Naive thymus-derived CD8-positive, alpha-beta T cell (primary cell): ENCODE data around the gene PEX10. TPM values are rescaled to one million over a fixed set of nuclear protein-coding genes. Genes with fewer than 3 reads are reported as not detected.

Experiments
- ATAC-seq, 2 donors: fragments of 150-1000 bp; cut with Tn5 transposase in 1 of 2; sonication (Bioruptor Pico), chemical (Tn5 transposase) in 1 of 2; 1 replicate in 1 of 2; 2 replicates in 1 of 2; pipeline ENCODE4 v1.10.0; 2021; ENCODE audit warnings: mild to moderate bottlenecking in 2 of 2, moderate library complexity in 2 of 2
- POLR2A ChIA-PET: fragments of 350-600 bp; sonication (Branson Sonifier 250); formaldehyde crosslinking; loops from one replicate; lab custom pipeline; 2021; ENCODE audit warnings: antibody characterized with exemption; lab: Charles Lee
- DNase-seq, 10 donors: peaks; one replicate each; pipeline versions ENCODE4 v3.0.0 to v3.0.0-alpha.2; 2020 to 2022
- H3K27ac Mint-ChIP-seq, 10 donors: one replicate each; pipeline ENCODE4 v1.8.0; 2020 to 2022; ENCODE audit warnings: mild to moderate bottlenecking in 10 of 10, mixed read lengths in 10 of 10, moderate library complexity in 4 of 10, inconsistent platforms in 1 of 10
- H3K27me3 Mint-ChIP-seq, 5 donors: one replicate each; pipeline ENCODE4 v1.8.0; 2021 to 2022; ENCODE audit warnings: mixed read lengths in 5 of 5
- H3K36me3 Mint-ChIP-seq, 3 donors: one replicate each; pipeline ENCODE4 v1.8.0; 2020 to 2022; ENCODE audit warnings: mixed read lengths in 3 of 3, mild to moderate bottlenecking in 2 of 3, inconsistent platforms in 1 of 3
- H3K4me1 Mint-ChIP-seq, 4 donors: one replicate each; pipeline ENCODE4 v1.8.0; 2021 to 2022; ENCODE audit warnings: mixed read lengths in 4 of 4
- H3K4me3 Mint-ChIP-seq, 10 donors: one replicate each; pipeline ENCODE4 v1.8.0; 2020 to 2022; ENCODE audit warnings: mild to moderate bottlenecking in 10 of 10, mixed read lengths in 10 of 10, moderate library complexity in 6 of 10, inconsistent platforms in 1 of 10
- H3K9me3 Mint-ChIP-seq, 9 donors: one replicate each; pipeline ENCODE4 v1.8.0; 2020 to 2022; ENCODE audit warnings: mixed read lengths in 9 of 9, mild to moderate bottlenecking in 3 of 9, inconsistent platforms in 1 of 9, moderate library complexity in 1 of 9
- polyA plus RNA-seq, 3 donors: library from polyadenylated mRNA; unstranded; fragments of 300-500 nt; fragmentation: Illumina TruSeq; gene quantifications; one replicate each; pipeline ENCODE4 v1.2.3, GENCODE V29; 2021
- total RNA-seq, 8 experiments: library from RNA in 2 of 8; stranded (reverse) in 2 of 8; gene quantifications; one replicate each; pipeline ENCODE4 v1.2.3 and lab custom pipeline; 2021 to 2026

Gene PEX10
- total and polyA plus RNA-seq, 5 experiments from 2014 or later: 7.5 to 20.1 (median 10.4) TPM

DNA sequence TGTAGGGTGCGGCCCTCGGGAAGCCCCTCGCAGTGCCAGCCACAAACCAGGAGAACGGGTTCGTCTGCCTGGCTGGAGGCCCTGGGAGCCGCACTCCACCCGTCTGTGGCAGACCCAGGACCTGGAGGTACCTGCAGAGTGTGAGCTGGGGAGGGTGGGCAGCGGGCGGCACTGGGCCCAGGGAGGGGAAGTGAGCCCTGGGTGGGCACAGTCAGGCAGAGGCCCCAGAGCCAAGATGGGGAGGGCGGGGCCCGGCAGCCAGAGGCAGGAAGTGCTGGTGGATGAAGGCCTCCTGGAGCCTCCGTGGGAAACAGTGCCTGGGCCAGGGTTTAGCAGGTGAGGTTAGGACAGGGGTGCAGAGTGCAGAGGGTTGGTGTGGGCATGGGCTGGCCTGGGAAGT, 4.0 kb upstream of the PEX10 start:
- no peaks in the 10 kb centered on the region for H3K9me3 Mint-ChIP-seq
- POLR2A ChIA-PET: interaction anchor here (0.9 to 8.6 kb wide), 19 partner anchors 10 to 222 kb away, joined by 3 to 131 read pairs (median 7); partner anchors contain the start of genes FAAP20, MORN1, PANK4 and PRXL2B
- peaks cover 29 to 54% (median 40%) of the 10 kb centered on the region in 4 donors for H3K4me1 Mint-ChIP-seq
- peak overlapping the region; percentile 79 to 96 (median 92) for H3K27ac Mint-ChIP-seq
- DNase-seq (peak in 6 of 10 donors; percentile 18 to 43 (median 30)), ATAC-seq (peak in 1 of 2 donors; percentile 1)
- no peaks in the 10 kb centered on the region for H3K36me3 Mint-ChIP-seq
- no peaks in the 10 kb centered on the region for H3K27me3 Mint-ChIP-seq
- H3K4me3 Mint-ChIP-seq: peak overlapping the region; percentile 64 to 91 (median 85)

- Mint-ChIP-seq H3K9me3 (no peaks in the 10 kb centered on the region), H3K27ac (peak overlapping the region; percentile 86 to 96 (median 92)), H3K27me3 (no peaks in the 10 kb centered on the region), H3K36me3 (no peaks in the 10 kb centered on the region), H3K4me3 (peak overlapping the region; percentile 74 to 91 (median 86)), H3K4me1 (peaks cover 31 to 59% (median 42%) of the 10 kb centered on the region in 4 donors)
- ATAC-seq: peak; percentile 6 to 10
- DNase-seq: peak in 9 of 10 donors; percentile 18 to 77 (median 38)
- POLR2A ChIA-PET: interaction anchor here (0.6 to 8.6 kb wide), 21 partner anchors 10 to 219 kb away, joined by 3 to 131 read pairs (median 6); partner anchors contain the start of genes MORN1, PANK4, PRXL2B and RER1
These were observed 3.4 kb upstream of the PEX10 start for GRCh38 chr1:2415801-2416208.

DNA sequence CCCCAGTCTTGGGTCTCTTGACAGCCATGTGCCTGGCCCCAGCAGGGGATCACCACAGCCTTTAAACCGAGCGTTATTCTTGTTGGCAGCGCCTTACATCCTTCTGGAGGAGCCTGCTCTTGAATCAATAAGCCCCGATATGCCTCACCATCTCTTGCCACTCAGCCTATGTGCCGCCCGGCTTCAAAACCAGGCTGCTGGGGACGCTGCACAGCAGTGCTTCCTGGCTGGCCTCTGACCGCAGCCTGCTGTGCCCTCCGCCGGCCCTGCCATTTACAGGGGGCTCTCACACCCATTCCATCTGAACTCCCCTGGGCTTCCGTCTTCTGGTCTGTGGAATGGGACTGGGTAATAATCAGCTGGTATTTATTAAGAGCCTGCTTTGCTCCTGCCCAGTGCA, 3.0 kb upstream of the PEX10 start:
- no peaks in the 10 kb centered on the region for H3K36me3 Mint-ChIP-seq
- no peaks in the 10 kb centered on the region for H3K27me3 Mint-ChIP-seq
- peak overlapping the region; percentile 86 to 96 (median 92) for H3K27ac Mint-ChIP-seq
- no peak for ATAC-seq
- peak in 1 of 10 donors; percentile 18 for DNase-seq
- peak overlapping the region; percentile 74 to 91 (median 86) for H3K4me3 Mint-ChIP-seq
- POLR2A ChIA-PET: interaction anchor here (0.6 to 8.6 kb wide), 20 partner anchors 10 to 219 kb away, joined by 3 to 131 read pairs (median 6); partner anchors contain the start of genes MORN1, PANK4, PRXL2B and RER1
- H3K4me1 Mint-ChIP-seq: peaks cover 33 to 62% (median 43%) of the 10 kb centered on the region in 4 donors
- H3K9me3 Mint-ChIP-seq: no peaks in the 10 kb centered on the region

GRCh38 chr1:2414297-2414958, 2.1 kb upstream of the PEX10 start:
- Mint-ChIP-seq H3K4me1 (peaks cover 33 to 63% (median 45%) of the 10 kb centered on the region in 4 donors), H3K9me3 (no peaks in the 10 kb centered on the region), H3K36me3 (no peaks in the 10 kb centered on the region), H3K27me3 (no peaks in the 10 kb centered on the region), H3K4me3 (peak overlapping the region; percentile 74 to 91 (median 86)), H3K27ac (peak overlapping the region; percentile 88 to 96 (median 94))
- POLR2A ChIA-PET: interaction anchor here (0.7 to 8.6 kb wide), 14 partner anchors 12 to 220 kb away, joined by 3 to 131 read pairs (median 10); partner anchors contain the start of genes FAAP20, MORN1, PANK4 and PRXL2B
- peak; percentile 32 to 34 for ATAC-seq
- DNase-seq: peak; percentile 69 to 90 (median 78)

DNA sequence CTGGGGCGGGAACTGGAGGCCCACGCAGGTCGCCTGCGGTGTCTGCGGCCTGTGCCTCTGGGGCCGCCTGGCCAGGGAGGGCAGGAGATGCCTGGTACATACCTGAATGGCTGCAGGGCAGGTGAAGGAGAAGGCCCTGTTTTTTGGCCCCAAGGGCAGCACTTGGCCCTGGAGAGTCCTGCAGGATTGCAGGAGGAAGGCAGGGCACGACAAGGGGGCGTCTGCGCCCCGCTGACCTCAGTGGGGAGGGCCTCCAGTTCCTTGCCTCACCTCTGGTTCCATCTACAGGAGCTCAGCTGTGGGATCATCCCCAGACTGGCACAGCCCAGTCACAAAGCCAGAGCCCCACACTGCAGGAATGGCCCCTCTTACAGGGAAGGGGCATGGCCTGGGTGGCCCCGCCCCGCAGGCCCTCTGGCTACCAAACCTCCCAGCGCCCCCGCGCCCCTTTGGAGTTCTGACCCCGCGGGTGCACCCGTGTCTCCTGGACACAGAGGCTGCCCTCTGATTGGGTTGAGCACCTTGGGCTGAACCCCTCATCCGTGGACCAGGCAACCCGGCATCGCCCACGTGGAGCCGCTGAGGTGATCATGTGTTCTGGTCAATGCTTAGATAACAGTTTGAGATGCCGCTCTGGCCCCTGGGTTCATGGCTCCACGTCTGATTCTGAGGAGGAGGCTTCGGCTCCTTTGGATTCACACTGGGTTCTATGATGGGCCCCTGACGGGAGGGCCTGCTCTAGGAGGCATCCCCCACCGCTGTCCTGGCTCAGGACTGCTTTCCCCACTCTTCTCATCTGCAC, 1.3 kb upstream of the PEX10 start:
- DNase-seq (peak in 4 of 10 donors; percentile 5 to 29 (median 26)), ATAC-seq (no peak)
- Mint-ChIP-seq H3K4me3 (peak overlapping the region; percentile 74 to 91 (median 86)), H3K4me1 (peaks cover 28 to 59% (median 41%) of the 10 kb centered on the region in 4 donors), H3K27me3 (no peaks in the 10 kb centered on the region), H3K36me3 (no peaks in the 10 kb centered on the region), H3K9me3 (no peaks in the 10 kb centered on the region), H3K27ac (peak overlapping the region; percentile 88 to 96 (median 94))
- POLR2A ChIA-PET: interaction anchor here (0.6 to 8.6 kb wide), 20 partner anchors 22 to 373 kb away, joined by 3 to 131 read pairs (median 6); partner anchors contain the start of genes MORN1, PANK4, PRXL2B and RER1

DNA sequence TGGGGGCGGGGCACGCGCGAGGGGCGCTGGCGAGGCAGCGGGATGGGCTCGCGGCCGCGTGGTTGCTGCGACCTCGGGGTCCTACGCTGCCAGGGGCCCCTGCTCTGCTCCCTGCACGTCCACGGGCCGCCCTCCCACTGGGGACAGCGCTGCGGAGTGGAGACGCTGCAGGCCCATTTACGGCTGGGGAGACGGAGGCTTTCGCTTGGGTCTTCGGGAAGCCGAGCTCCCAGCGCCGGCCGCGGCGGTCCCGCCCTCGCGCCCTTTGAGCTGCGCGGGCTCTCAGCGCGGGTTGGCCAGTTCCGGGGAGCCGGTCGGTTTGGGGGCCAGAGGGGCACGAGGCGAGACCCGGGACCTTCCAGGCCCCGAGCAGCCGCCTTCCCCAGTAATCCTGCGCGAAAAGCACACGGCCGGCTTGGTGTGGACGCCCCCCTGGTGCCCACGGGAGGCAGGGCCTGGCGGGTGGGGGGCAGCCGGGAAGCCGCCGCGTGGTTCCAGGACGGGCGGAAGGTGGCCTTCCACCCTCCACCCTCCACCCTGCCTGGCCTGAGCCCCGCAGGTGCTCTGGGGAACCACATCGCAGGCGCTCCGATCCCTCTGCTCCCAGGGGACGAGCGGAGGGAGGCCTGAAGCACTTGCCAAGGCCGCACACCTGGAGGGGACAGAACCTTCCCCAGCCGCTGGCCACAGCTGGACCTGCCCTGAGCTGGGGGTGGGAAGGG, 570 bp upstream of the PEX10 start:
- peak overlapping the region in 9 of 10 donors; percentile 50 to 91 (median 85) for H3K4me3 Mint-ChIP-seq
- H3K4me1 Mint-ChIP-seq: peaks cover 27 to 56% (median 41%) of the 10 kb centered on the region in 4 donors
- POLR2A ChIA-PET: interaction anchor here (0.6 to 8.6 kb wide), 14 partner anchors 21 to 374 kb away, joined by 3 to 131 read pairs (median 6); partner anchors contain the start of genes MORN1, PANK4, PRXL2B and RER1
- DNase-seq (no peak), ATAC-seq (peak; percentile 35 to 54)
- H3K36me3 Mint-ChIP-seq: no peaks in the 10 kb centered on the region
- no peaks in the 10 kb centered on the region for H3K9me3 Mint-ChIP-seq
- H3K27me3 Mint-ChIP-seq: no peaks in the 10 kb centered on the region
- peak overlapping the region in 4 of 10 donors; percentile 83 to 95 (median 90) for H3K27ac Mint-ChIP-seq

DNA sequence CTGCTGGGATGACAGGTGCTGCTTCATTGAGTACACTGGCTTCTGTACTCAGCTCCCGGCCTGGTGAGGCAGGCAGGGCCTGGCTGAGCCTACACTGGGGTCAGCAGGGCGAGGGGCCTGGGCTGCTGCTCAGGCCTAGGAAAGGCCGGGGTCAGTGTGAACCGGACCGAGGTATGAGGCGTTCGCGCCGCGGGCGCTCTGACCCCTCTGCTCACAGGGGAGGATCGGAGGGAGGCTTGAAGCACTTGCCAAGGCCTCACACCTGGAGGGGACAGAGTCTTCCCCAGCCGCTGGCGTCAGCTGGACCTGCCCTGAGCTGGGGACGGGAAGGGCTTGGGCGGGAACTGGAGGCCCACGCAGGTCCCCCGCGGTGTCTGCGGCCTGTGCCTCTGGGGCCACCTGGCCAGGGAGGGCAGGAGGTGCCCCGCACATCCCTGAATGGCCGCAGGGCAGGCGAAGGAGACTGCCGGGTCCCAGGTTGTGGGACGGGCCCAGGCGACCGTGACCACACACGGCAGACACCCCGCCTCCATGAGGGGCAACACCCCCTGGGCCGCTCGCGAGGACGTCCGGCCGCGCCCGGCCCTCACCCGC, 466 bp downstream of the PEX10 start:
- Mint-ChIP-seq H3K4me1 (peaks cover 23 to 54% (median 36%) of the 10 kb centered on the region in 4 donors), H3K27ac (peak overlapping the region; percentile 54 to 89 (median 86)), H3K27me3 (no peaks in the 10 kb centered on the region), H3K36me3 (peaks cover 0 to 5% (median 0%) of the 10 kb centered on the region in 3 donors), H3K4me3 (peak overlapping the region; percentile 77 to 91 (median 86)), H3K9me3 (no peaks in the 10 kb centered on the region)
- peak in 1 of 10 donors; percentile 20 for DNase-seq
- POLR2A ChIA-PET: interaction anchor here (0.5 to 8.6 kb wide), 9 partner anchors 20 to 1513 kb away, joined by 3 to 131 read pairs (median 15); partner anchors contain the start of genes MORN1, PANK4, PRXL2B and RER1
- ATAC-seq: peak in 1 of 2 donors; percentile 19

GRCh38 chr1:2409745-2410144, 2.6 kb downstream of the PEX10 start:
- Mint-ChIP-seq H3K27ac (peak overlapping the region in 4 of 10 donors; percentile 34 to 67 (median 48)), H3K4me1 (peaks cover 13 to 37% (median 18%) of the 10 kb centered on the region in 4 donors), H3K27me3 (no peaks in the 10 kb centered on the region), H3K36me3 (peaks cover 0 to 18% (median 0%) of the 10 kb centered on the region in 3 donors), H3K9me3 (no peaks in the 10 kb centered on the region), H3K4me3 (no peak overlapping the region)
- no peak for ATAC-seq
- POLR2A ChIA-PET: interaction anchor here (0.7 to 3.3 kb wide), 4 partner anchors 15 to 215 kb away, joined by 3 to 15 read pairs (median 4); partner anchors contain the start of genes MORN1 and RER1
- no peak for DNase-seq

- POLR2A ChIA-PET: interaction anchor here (1.5 to 3.3 kb wide), 3 partner anchors 15 to 177 kb away, joined by 3 to 15 read pairs (median 6); partner anchors contain the start of genes MORN1 and RER1
- H3K27me3 Mint-ChIP-seq: no peaks in the 10 kb centered on the region
- peaks cover 0 to 26% (median 2%) of the 10 kb centered on the region in 3 donors for H3K36me3 Mint-ChIP-seq
- peak overlapping the region in 4 of 10 donors; percentile 40 to 67 (median 55) for H3K27ac Mint-ChIP-seq
- H3K4me1 Mint-ChIP-seq: peaks cover 6 to 30% (median 9%) of the 10 kb centered on the region in 4 donors
- DNase-seq: no peak
- H3K9me3 Mint-ChIP-seq: no peaks in the 10 kb centered on the region
- H3K4me3 Mint-ChIP-seq: peak overlapping the region in 2 of 10 donors; percentile 51 to 58
- no peak for ATAC-seq
These were observed 3.5 kb downstream of the PEX10 start for GRCh38 chr1:2408859-2409276.

DNA sequence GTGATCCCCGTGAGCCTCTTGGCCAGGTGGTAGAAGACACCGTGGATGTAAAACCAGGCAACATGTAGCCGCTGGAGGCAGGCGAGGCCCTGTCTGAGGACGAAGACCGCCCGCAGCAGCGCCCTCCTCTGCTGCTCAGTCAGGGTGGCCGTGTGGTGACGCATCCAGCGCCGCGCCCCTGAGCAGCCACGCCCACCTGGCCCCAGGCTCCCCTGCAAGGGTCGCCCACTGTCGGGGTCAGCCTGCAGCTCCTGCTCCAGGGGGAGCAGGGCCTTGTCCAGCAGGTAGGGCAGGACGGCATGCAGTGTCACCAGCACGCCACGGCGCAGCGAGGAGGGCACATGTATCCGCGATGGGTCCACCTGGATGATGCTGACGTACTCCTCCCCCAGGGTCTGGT, 3.9 kb downstream of the PEX10 start:
- Mint-ChIP-seq H3K4me1 (peaks cover 5 to 26% (median 6%) of the 10 kb centered on the region in 4 donors), H3K27ac (peak overlapping the region in 1 of 10 donors; percentile 53), H3K4me3 (no peak overlapping the region), H3K9me3 (no peaks in the 10 kb centered on the region), H3K36me3 (peaks cover 0 to 30% (median 2%) of the 10 kb centered on the region in 3 donors), H3K27me3 (no peaks in the 10 kb centered on the region)
- no peak for DNase-seq
- POLR2A ChIA-PET: interaction anchor here (0.5 kb wide), 1 partner anchor 219 kb away, joined by 3 read pairs; no protein-coding TSS in a partner anchor
- ATAC-seq: no peak

DNA sequence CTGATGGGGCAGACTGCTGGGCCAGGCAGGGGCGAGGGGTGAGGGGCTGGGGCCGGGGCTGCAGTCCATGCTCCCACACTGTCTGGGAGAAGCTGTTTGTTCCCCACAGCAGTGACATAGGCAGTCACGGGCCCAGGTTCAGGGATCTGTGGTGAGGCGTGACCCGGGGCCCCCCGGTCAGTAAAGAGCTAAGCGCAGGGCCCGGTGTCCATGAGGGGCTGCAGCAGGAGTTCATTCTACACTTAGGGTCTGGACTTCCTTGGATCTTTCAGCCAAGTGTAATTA, 4.4 kb downstream of the PEX10 start:
- H3K4me3 Mint-ChIP-seq: no peak overlapping the region
- no peaks in the 10 kb centered on the region for H3K27me3 Mint-ChIP-seq
- ATAC-seq (no peak), DNase-seq (no peak)
- H3K36me3 Mint-ChIP-seq: peaks cover 0 to 35% (median 2%) of the 10 kb centered on the region in 3 donors
- H3K27ac Mint-ChIP-seq: no peak overlapping the region
- POLR2A ChIA-PET: interaction anchor here (0.5 to 0.7 kb wide), 2 partner anchors 9 to 219 kb away, joined by 3 read pairs; no protein-coding TSS in a partner anchor
- H3K9me3 Mint-ChIP-seq: no peaks in the 10 kb centered on the region
- peaks cover 5 to 26% (median 6%) of the 10 kb centered on the region in 4 donors for H3K4me1 Mint-ChIP-seq
